ENCODE measurements around the gene TPGS2. TPM values are rescaled to one million over a fixed set of nuclear protein-coding genes. Genes with fewer than 3 reads are reported as not detected.

The TPGS2 gene
- polyA plus RNA-seq, 1 donor from 2014 or later, result 217 TPM

DNA sequence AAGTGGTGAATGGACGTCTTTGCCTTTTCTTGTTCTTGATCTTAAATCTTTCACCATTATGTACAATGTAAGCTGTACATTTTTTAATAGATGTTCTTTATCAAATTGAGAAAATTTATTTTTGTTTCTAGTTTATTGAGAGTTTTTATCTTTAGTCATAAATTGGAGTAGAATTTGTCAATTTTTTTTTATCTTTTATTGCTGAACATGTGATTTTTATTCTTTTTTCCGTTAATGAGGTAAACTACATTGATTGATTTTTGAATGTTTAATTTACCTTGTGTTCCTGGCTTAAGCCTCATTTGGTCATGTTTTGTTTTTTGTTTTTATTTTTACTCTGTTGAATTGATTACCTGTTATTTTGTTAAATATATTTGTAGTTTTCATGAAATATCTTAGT lies 19.8 kb upstream of the TPGS2 start:
- Histone ChIP-seq H3K9ac (ENCODE audit: low read length) (no peak overlapping the region), H3K79me2 (replicated peaks; ENCODE audit: insufficient read depth, low read length) (no peaks in the 10 kb centered on the region), H3K9me3 (ENCODE audit: low read length) (no peaks in the 10 kb centered on the region), H3K27me3 (ENCODE audit: insufficient read depth, low read depth, low read length) (no peaks in the 10 kb centered on the region), H4K20me1 (ENCODE audit: insufficient read depth) (no peaks in the 10 kb centered on the region), H2AFZ (ENCODE audit: low read depth, low read length) (no peak overlapping the region), H3K36me3 (ENCODE audit: insufficient read depth, low read length) (no peaks in the 10 kb centered on the region), H3K9me2 (ENCODE audit: insufficient read depth, low read length) (no peaks in the 10 kb centered on the region), H3K4me3 (ENCODE audit: low read length) (no peak overlapping the region), H3K27ac (ENCODE audit: low read length) (no peak overlapping the region), H3F3A (ENCODE audit: insufficient read depth, low read length, poor library complexity, severe bottlenecking) (no peaks in the 10 kb centered on the region), H3K4me2 (ENCODE audit: low read length) (no peak overlapping the region)
- TF ChIP-seq EZH2 (IDR thresholded peaks at IDR 0.05; ENCODE audit: borderline replicate concordance, insufficient read depth, low read length, poor library complexity, severe bottlenecking), result no peak
- TF ChIP-seq RAD21 (conservative IDR thresholded peaks at IDR 0.05), result no peak
- TF ChIP-seq TAF1 (IDR thresholded peaks at IDR 0.05; ENCODE audit: low read depth), result no peak
- TF ChIP-seq POLR2AphosphoS5 (IDR thresholded peaks at IDR 0.05), result no peak
- TF ChIP-seq MXI1 (conservative IDR thresholded peaks at IDR 0.05; ENCODE audit: poor library complexity, severe bottlenecking), result no peak
- TF ChIP-seq SMC3 (conservative IDR thresholded peaks at IDR 0.05; ENCODE audit: poor library complexity), result no peak
- TF ChIP-seq, protein P1, sequence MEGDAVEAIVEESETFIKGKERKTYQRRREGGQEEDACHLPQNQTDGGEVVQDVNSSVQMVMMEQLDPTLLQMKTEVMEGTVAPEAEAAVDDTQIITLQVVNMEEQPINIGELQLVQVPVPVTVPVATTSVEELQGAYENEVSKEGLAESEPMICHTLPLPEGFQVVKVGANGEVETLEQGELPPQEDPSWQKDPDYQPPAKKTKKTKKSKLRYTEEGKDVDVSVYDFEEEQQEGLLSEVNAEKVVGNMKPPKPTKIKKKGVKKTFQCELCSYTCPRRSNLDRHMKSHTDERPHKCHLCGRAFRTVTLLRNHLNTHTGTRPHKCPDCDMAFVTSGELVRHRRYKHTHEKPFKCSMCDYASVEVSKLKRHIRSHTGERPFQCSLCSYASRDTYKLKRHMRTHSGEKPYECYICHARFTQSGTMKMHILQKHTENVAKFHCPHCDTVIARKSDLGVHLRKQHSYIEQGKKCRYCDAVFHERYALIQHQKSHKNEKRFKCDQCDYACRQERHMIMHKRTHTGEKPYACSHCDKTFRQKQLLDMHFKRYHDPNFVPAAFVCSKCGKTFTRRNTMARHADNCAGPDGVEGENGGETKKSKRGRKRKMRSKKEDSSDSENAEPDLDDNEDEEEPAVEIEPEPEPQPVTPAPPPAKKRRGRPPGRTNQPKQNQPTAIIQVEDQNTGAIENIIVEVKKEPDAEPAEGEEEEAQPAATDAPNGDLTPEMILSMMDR (IDR thresholded peaks at IDR 0.05; ENCODE audit: poor library complexity, severe bottlenecking), result no peak

DNA sequence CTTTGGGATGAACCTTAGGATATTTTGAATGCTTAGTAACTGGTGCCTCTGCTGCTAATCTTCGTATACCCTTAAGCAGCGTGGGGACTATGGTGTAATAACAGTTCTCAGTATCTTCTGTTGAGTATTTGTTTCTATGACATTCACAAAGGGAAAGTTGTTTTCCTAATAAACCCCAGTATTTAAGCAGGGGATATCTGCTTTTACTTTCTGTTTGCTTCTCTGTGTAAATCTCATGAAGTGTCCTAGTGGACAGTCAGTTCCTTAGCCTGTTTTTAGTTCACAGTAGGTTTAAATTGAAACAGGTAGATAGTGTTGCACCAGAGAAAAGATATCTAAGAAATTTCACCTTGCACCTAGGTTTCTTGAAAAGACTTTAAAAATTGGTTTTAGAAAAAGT lies 15.0 kb upstream of the TPGS2 start:
- H3K27me3 ChIP-seq (ENCODE audit: insufficient read depth, low read depth, low read length), result no peaks in the 10 kb centered on the region

More for the DNA sequence above, 15.0 kb upstream of the TPGS2 start:
- H4K20me1 ChIP-seq (ENCODE audit: insufficient read depth), result no peaks in the 10 kb centered on the region
- H3F3A ChIP-seq (ENCODE audit: insufficient read depth, low read length, poor library complexity, severe bottlenecking), result no peaks in the 10 kb centered on the region
- no peak overlapping the region for H3K4me3 ChIP-seq (ENCODE audit: low read length)
- H2AFZ ChIP-seq (ENCODE audit: low read depth, low read length), result no peak overlapping the region
- H3K9ac ChIP-seq (ENCODE audit: low read length), result no peak overlapping the region
- H3K79me2 ChIP-seq (replicated peaks; ENCODE audit: insufficient read depth, low read length), result no peaks in the 10 kb centered on the region
- no peaks in the 10 kb centered on the region for H3K9me3 ChIP-seq (ENCODE audit: low read length)
- no peak overlapping the region for H3K4me2 ChIP-seq (ENCODE audit: low read length)
- H3K27ac ChIP-seq (ENCODE audit: low read length), result no peak overlapping the region
- H3K9me2 ChIP-seq (ENCODE audit: insufficient read depth, low read length), result no peaks in the 10 kb centered on the region
- H3K36me3 ChIP-seq (ENCODE audit: insufficient read depth, low read length), result no peaks in the 10 kb centered on the region
- TF ChIP-seq MXI1 (conservative IDR thresholded peaks at IDR 0.05; ENCODE audit: poor library complexity, severe bottlenecking) (no peak), TAF1 (IDR thresholded peaks at IDR 0.05; ENCODE audit: low read depth) (no peak), POLR2AphosphoS5 (IDR thresholded peaks at IDR 0.05) (no peak), EP300 (conservative IDR thresholded peaks at IDR 0.05; ENCODE audit: poor library complexity, severe bottlenecking) (no peak), EZH2 (IDR thresholded peaks at IDR 0.05; ENCODE audit: borderline replicate concordance, insufficient read depth, low read length, poor library complexity, severe bottlenecking) (no peak), RAD21 (conservative IDR thresholded peaks at IDR 0.05) (no peak), SMC3 (conservative IDR thresholded peaks at IDR 0.05; ENCODE audit: poor library complexity) (no peak)
- TF ChIP-seq, protein P2, sequence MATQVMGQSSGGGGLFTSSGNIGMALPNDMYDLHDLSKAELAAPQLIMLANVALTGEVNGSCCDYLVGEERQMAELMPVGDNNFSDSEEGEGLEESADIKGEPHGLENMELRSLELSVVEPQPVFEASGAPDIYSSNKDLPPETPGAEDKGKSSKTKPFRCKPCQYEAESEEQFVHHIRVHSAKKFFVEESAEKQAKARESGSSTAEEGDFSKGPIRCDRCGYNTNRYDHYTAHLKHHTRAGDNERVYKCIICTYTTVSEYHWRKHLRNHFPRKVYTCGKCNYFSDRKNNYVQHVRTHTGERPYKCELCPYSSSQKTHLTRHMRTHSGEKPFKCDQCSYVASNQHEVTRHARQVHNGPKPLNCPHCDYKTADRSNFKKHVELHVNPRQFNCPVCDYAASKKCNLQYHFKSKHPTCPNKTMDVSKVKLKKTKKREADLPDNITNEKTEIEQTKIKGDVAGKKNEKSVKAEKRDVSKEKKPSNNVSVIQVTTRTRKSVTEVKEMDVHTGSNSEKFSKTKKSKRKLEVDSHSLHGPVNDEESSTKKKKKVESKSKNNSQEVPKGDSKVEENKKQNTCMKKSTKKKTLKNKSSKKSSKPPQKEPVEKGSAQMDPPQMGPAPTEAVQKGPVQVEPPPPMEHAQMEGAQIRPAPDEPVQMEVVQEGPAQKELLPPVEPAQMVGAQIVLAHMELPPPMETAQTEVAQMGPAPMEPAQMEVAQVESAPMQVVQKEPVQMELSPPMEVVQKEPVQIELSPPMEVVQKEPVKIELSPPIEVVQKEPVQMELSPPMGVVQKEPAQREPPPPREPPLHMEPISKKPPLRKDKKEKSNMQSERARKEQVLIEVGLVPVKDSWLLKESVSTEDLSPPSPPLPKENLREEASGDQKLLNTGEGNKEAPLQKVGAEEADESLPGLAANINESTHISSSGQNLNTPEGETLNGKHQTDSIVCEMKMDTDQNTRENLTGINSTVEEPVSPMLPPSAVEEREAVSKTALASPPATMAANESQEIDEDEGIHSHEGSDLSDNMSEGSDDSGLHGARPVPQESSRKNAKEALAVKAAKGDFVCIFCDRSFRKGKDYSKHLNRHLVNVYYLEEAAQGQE (IDR thresholded peaks at IDR 0.05; ENCODE audit: borderline replicate concordance), result no peak
- TF ChIP-seq, protein P1 (IDR thresholded peaks at IDR 0.05; ENCODE audit: poor library complexity, severe bottlenecking), result no peak

All from neural cell (in vitro differentiated cells).